HEK293 (cell line): Measurements from ENCODE around the gene MRPS14.
A peak's percentile ranks its signal among the peaks of the same experiment; 100 is the strongest.

Source experiments
- CTCF ChIA-PET: fragments of 350-600 bp; formaldehyde crosslinking; extraction: SDS; loops from one replicate; lab custom pipeline; 2021; ENCODE audit warnings: antibody characterized with exemption; lab: Yijun Ruan, JAX
- POLR2A ChIA-PET: fragments of 300-600 bp; formaldehyde crosslinking; extraction: SDS; loops from one replicate; lab custom pipeline; 2020; ENCODE audit warnings: antibody characterized with exemption, inconsistent platforms; lab: Yijun Ruan, JAX
- H3K27ac ChIP-seq: fragments of 200-500 bp; sonication (Bioruptor generic); 2 replicates; pipeline ENCODE4 v1.5.1; 2014; ENCODE audit warnings: low read depth, low read length, control low read depth, inconsistent platforms; ENCODE audit errors: extremely low read depth
- H3K36me3 ChIP-seq, 2 experiments: fragments of 200-500 bp in 1 of 2; sonication (Bioruptor generic) in 1 of 2; 1 replicate in 1 of 2; 2 replicates in 1 of 2; pipeline ENCODE4 v1.5.1; 2014 to 2017; ENCODE audit warnings: inconsistent platforms in 2 of 2, low read length in 2 of 2; ENCODE audit not compliant: control insufficient read depth in 2 of 2, insufficient read depth in 1 of 2
- H3K4me1 ChIP-seq: fragments of 200-500 bp; sonication (Bioruptor generic); 2 replicates; pipeline ENCODE4 v1.5.1; 2014; ENCODE audit warnings: mild to moderate bottlenecking, low read length, inconsistent platforms; ENCODE audit not compliant: control insufficient read depth, insufficient read depth
- H3K4me3 ChIP-seq: 2 replicates; pipeline ENCODE4 v1.5.1; 2011; ENCODE audit warnings: low read depth, mild to moderate bottlenecking, control low read depth, low read length, moderate library complexity
- H3K9me3 ChIP-seq: fragments of 200-500 bp; sonication (Bioruptor generic); 2 replicates; pipeline ENCODE4 v1.5.1; 2014; ENCODE audit warnings: low read depth, low read length, inconsistent platforms; ENCODE audit not compliant: control insufficient read depth, insufficient read depth
- CTCF ChIP-seq: fragments of 450-650 bp; formaldehyde crosslinking; IDR thresholded peaks from 2 replicates; pipeline ENCODE4 v1.5.1; 2016; ENCODE audit warnings: missing biosample characterization, missing genetic modification characterization
- FEZF1 ChIP-seq: fragments of 450-650 bp; formaldehyde crosslinking; IDR thresholded peaks from 2 replicates; pipeline ENCODE4 v1.5.1; 2016; ENCODE audit warnings: missing biosample characterization, missing genetic modification characterization
- GLI2 ChIP-seq: fragments of 450-650 bp; formaldehyde crosslinking; IDR thresholded peaks from 2 replicates; pipeline ENCODE4; 2017; ENCODE audit warnings: missing biosample characterization, missing genetic modification characterization, low read depth, borderline replicate concordance
- IKZF3 ChIP-seq: fragments of 450-650 bp; IDR thresholded peaks from 2 replicates; pipeline ENCODE4 v1.5.0; 2018; ENCODE audit warnings: missing biosample characterization, mild to moderate bottlenecking, missing genetic modification characterization, moderate library complexity
- KLF1 ChIP-seq: fragments of 450-650 bp; formaldehyde crosslinking; IDR thresholded peaks from 2 replicates; pipeline ENCODE4 v1.5.1; 2016; ENCODE audit warnings: missing biosample characterization, missing genetic modification characterization
- PRDM4 ChIP-seq: fragments of 450-650 bp; formaldehyde crosslinking; IDR thresholded peaks from 2 replicates; pipeline ENCODE4 v1.5.1; 2017; ENCODE audit warnings: missing biosample characterization, missing genetic modification characterization
- PRDM6 ChIP-seq: fragments of 450-650 bp; formaldehyde crosslinking; IDR thresholded peaks from 2 replicates; pipeline ENCODE4 v1.5.1; 2017; ENCODE audit warnings: missing biosample characterization, missing genetic modification characterization
- RBAK ChIP-seq: fragments of 450-650 bp; formaldehyde crosslinking; IDR thresholded peaks from 2 replicates; pipeline ENCODE4 v1.5.1; 2016; ENCODE audit warnings: missing biosample characterization, missing genetic modification characterization
- SETDB1 ChIP-seq: IDR thresholded peaks from one replicate; pipeline ENCODE4 v1.6.1; 2017; ENCODE audit warnings: mild to moderate bottlenecking, low read length, moderate library complexity, mixed read lengths; ENCODE audit not compliant: insufficient read length
- ZBTB49 ChIP-seq: fragments of 450-650 bp; formaldehyde crosslinking; IDR thresholded peaks from 2 replicates; pipeline ENCODE4 v1.5.1; 2016; ENCODE audit warnings: missing biosample characterization, missing genetic modification characterization, low read depth
- ZBTB7A ChIP-seq: fragments of 450-650 bp; formaldehyde crosslinking; IDR thresholded peaks from 2 replicates; pipeline ENCODE4 v1.5.1; 2016; ENCODE audit warnings: low read depth, missing biosample characterization, missing genetic modification characterization
- ZNF10 ChIP-seq: fragments of 450-650 bp; formaldehyde crosslinking; IDR thresholded peaks from 2 replicates; pipeline ENCODE4 v1.5.1; 2017; ENCODE audit warnings: missing biosample characterization, missing genetic modification characterization
- ZNF202 ChIP-seq: fragments of 450-650 bp; formaldehyde crosslinking; IDR thresholded peaks from 2 replicates; pipeline ENCODE4 v1.5.1; 2016; ENCODE audit warnings: missing biosample characterization, missing genetic modification characterization, borderline replicate concordance
- ZNF214 ChIP-seq: fragments of 450-650 bp; formaldehyde crosslinking; IDR thresholded peaks from 2 replicates; pipeline ENCODE4 v1.5.1; 2017; ENCODE audit warnings: missing biosample characterization, mild to moderate bottlenecking, missing genetic modification characterization, borderline replicate concordance
- ZNF266 ChIP-seq: fragments of 450-650 bp; formaldehyde crosslinking; IDR thresholded peaks from 2 replicates; pipeline ENCODE4 v1.5.1; 2016; ENCODE audit warnings: missing biosample characterization, missing genetic modification characterization, low read depth
- ZNF544 ChIP-seq: fragments of 450-650 bp; formaldehyde crosslinking; IDR thresholded peaks from 2 replicates; pipeline ENCODE4 v1.5.0; 2017; ENCODE audit warnings: missing biosample characterization, missing genetic modification characterization
- ZNF596 ChIP-seq: fragments of 450-650 bp; IDR thresholded peaks from 2 replicates; pipeline ENCODE4 v1.5.0; 2018; ENCODE audit warnings: missing biosample characterization, mild to moderate bottlenecking, missing genetic modification characterization, moderate library complexity
- ZNF639 ChIP-seq: fragments of 450-650 bp; formaldehyde crosslinking; IDR thresholded peaks from 2 replicates; pipeline ENCODE4 v1.5.1; 2016; ENCODE audit warnings: missing biosample characterization, missing genetic modification characterization
- ZNF777 ChIP-seq: fragments of 450-650 bp; formaldehyde crosslinking; IDR thresholded peaks from 2 replicates; pipeline ENCODE4 v1.5.1; 2017; ENCODE audit warnings: missing biosample characterization, missing genetic modification characterization, borderline replicate concordance

Gene MRPS14

GRCh38 chr1:174964972-174965361, 58.3 kb downstream of the MRPS14 start:
- H3K4me1 ChIP-seq = peaks cover 17% of the 10 kb centered on the region
- ChIA-PET CTCF (interaction anchor here (0.6 to 2.0 kb wide), 3 partner anchors 18 to 747 kb away, joined by 4 to 8 read pairs (median 7); no protein-coding TSS in a partner anchor), POLR2A (interaction anchor here (1.3 kb wide), 1 partner anchor 34 kb away, joined by 5 read pairs; no protein-coding TSS in a partner anchor)
- H3K9me3 ChIP-seq = no peaks in the 10 kb centered on the region
- H3K4me3 ChIP-seq = no peak overlapping the region
- H3K27ac ChIP-seq = no peak overlapping the region
- no peaks in the 10 kb centered on the region for H3K36me3 ChIP-seq
- TF ChIP-seq PRDM4 (peak; percentile 55; the same call in 1 of the 2 replicates), ZNF777 (no peak), CTCF (tag by site-specific recombination) (0 out of 2 replicates have a peak, but pooled peaks have one; percentile 15)
- TF ChIP-seq, all 188 proteins: peak for 2

- no peak overlapping the region for H3K27ac ChIP-seq
- H3K4me1 ChIP-seq = peaks cover 17% of the 10 kb centered on the region
- POLR2A ChIA-PET = no interaction called here
- H3K4me3 ChIP-seq = no peak overlapping the region
- no peak for TF ChIP-seq KLF1 (tag by site-specific recombination)
- peak; percentile 90 for TF ChIP-seq FEZF1 (tag by site-specific recombination)
- no peak for TF ChIP-seq ZNF596 (tag by site-specific recombination)
- TF ChIP-seq IKZF3 (tag by site-specific recombination) = peak; percentile 58; the same call in 1 of the 2 replicates
- TF ChIP-seq PRDM6 (tag by site-specific recombination) = 0 out of 2 replicates have a peak, but pooled peaks have one; percentile 8
- TF ChIP-seq GLI2 (tag by site-specific recombination) = no peak
- no peaks in the 10 kb centered on the region for H3K36me3 ChIP-seq
- H3K9me3 ChIP-seq = no peaks in the 10 kb centered on the region
- CTCF ChIA-PET = interaction anchor here (0.6 to 2.5 kb wide), 4 partner anchors 18 to 234 kb away, joined by 3 to 7 read pairs (median 4); no protein-coding TSS in a partner anchor
These were observed 58.8 kb downstream of the MRPS14 start for GRCh38 chr1:174964261-174964971.

GRCh38 chr1:174963529-174964125, 59.6 kb downstream of the MRPS14 start:
- H3K27ac ChIP-seq = no peak overlapping the region
- H3K4me3 ChIP-seq = no peak overlapping the region
- ChIA-PET POLR2A (no interaction called here), CTCF (interaction anchor here (0.6 to 2.5 kb wide), 5 partner anchors 19 to 233 kb away, joined by 3 to 7 read pairs (median 3); no protein-coding TSS in a partner anchor)
- peaks cover 17% of the 10 kb centered on the region for H3K4me1 ChIP-seq
- H3K9me3 ChIP-seq = no peaks in the 10 kb centered on the region
- H3K36me3 ChIP-seq = no peaks in the 10 kb centered on the region
- TF ChIP-seq ZNF214 (tag by site-specific recombination) (peak; percentile 65; the same call in 1 of the 2 replicates), RBAK (no peak), SETDB1 (no peak), ZNF266 (no peak), ZBTB7A (tag by site-specific recombination) (no peak), ZNF202 (no peak), ZNF639 (no peak), ZBTB49 (tag by site-specific recombination) (no peak), ZNF10 (tag by site-specific recombination) (no peak), ZNF544 (tag by site-specific recombination) (0 out of 2 replicates have a peak, but pooled peaks have one; percentile 55)
